GM18499 (cell line): ENCODE measurements around the gene PSMG1.
A peak's percentile ranks its signal among the peaks of the same experiment; 100 is the strongest.
"Not testable (repeated sequence)": the region's sequence is repeated elsewhere in the genome, so short reads cannot be mapped to it uniquely, and the experiment has no call there.

Source experiments
- ATAC-seq: cut with Tn5 transposase; IDR thresholded peaks from one replicate; pipeline ENCODE4 v1.9.1; 2021; ENCODE audit warnings: moderate number of reproducible peaks; ENCODE audit not compliant: insufficient read depth, unreplicated experiment

The PSMG1 gene

DNA sequence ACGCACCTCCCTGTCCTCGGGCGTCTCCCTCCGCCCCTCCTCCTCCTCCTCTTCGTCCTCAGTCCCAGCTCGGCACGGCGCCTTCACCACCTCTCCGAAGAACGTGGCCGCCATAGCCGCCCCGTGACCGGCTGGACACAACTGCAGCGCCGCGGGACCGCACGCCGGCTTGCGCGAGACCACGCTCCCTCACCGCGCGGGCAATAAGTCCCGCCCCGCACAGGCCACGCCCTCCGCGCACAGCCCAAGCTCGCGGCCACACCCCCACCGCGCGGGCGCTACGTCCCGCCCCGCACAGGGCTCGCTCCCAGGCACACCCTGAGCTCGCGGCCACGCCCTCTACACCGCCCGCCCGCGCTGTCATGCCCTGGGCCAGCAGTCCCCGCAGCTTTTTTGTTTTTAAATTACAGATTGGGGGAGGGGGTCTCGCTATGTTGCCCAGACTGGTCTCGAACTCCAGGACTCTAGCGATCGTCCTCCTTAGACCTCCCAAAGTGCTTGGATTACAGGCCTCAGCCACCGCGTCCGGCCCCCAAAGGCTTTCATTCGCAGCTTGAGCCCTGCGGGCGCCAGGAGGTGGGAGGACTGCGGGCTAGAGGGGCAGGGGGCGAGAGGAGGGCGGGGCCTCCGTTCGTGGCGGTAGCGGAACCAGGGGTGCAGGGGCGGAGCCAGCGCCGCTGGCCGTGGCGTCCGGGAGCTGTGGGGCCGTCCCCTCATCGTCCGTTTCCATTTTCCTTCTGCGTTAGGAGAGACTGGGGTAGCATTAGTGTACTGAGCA, at the start of gene PSMG1:
TSS of gene PSMG1 (minus strand) at position 180 of the 778 bp plus-strand sequence. CDS start at position 114, 66 bp downstream.
- ATAC-seq = peak; percentile 43

DNA sequence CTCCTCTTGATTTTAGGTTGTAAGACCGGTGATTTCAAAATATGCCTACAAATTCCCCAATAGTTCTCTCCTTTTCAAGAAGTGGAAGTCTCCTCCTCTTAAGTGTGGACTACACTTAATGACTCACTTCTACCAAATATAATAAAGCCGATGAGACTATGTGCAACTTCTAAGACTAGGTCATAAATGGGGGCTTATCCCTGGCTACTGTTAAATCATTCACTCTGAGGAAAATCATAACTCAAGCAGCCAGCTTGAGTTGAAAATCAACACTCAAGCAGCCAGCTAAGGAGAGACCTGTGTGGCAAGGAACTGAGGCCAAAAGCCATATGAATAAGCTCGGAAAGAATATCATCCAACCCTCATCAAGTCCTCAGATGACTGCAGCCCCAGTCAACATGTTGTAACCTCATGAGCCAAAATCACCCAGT, 49.6 kb upstream of the PSMG1 start:
- no peak for ATAC-seq

GRCh38 chr21:39224930-39225329, 41.7 kb upstream of the PSMG1 start:
- ATAC-seq = no peak

DNA sequence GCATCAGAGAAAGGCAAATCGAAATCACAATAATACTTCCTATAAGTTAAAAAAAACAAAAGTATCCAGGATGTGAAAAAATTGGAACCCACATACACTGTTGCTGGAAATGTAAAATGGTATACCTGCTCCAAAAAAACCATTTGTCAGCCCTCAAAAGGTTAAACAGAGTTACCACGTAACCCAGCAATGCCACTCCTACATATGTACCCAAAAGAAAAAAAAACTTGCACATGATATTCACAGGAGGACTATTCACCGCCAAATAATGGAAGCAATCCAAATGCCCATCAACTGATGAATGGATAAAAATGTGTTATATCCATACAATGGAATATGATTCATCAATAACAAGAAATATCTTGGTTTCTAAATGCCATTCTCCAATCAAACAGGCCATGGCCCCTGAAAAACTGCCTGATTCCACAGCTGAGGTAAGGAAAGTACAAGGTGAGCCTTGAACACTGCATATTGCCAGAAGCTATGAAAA, 38.8 kb upstream of the PSMG1 start:
- no peak for ATAC-seq

DNA sequence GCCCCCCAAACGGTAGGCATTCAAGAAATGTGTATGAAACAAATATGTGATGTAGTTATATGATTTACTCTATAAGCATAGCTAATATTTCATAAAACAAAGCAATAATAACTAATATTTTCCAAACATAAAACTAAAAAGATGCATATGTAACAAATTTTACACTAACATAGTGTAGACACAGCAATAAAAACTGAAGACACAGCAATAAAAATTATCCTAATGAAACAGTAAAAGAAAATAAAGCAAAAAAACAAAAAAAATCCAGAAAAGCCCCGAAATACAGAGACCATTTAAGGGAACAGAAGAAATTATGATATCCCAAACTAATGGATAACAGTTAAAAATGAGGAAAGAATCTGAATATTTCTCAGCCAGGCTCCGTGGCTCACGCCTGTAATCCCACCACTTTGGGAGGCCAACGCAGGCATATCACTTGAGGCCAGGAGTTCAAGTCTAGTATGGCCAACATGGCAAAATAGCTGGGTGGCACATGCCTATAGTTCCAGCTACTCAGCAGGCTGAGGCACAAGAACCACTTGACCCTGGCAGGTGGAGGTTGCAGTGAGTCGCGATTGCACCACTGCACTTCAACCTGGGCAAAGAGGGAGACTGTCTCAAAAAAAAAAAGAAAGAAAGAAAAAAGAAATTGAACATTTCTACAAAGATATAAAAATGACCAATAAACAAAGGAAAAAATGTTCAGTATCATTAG, 38.2 kb upstream of the PSMG1 start:
- no peak for ATAC-seq

DNA sequence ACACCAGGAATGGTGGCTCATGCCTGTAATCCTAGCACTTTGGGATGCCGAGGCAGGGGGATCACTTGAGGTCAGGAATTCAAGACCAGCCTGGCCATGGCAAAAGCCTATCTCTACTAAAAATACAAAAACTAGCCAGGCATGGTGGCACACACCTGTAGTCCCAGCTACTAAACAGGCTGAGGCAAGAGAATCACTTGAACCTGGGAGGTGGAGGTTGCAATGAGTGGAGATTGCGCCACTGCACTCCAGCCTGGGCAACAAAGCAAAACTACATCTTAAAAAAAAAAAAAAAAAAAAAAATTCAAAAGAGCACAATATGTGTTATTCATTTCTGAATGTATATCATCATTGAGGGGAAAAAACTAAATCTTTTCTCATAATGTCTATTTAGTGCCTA, 37.6 kb upstream of the PSMG1 start:
- ATAC-seq = not testable (repeated sequence)

DNA sequence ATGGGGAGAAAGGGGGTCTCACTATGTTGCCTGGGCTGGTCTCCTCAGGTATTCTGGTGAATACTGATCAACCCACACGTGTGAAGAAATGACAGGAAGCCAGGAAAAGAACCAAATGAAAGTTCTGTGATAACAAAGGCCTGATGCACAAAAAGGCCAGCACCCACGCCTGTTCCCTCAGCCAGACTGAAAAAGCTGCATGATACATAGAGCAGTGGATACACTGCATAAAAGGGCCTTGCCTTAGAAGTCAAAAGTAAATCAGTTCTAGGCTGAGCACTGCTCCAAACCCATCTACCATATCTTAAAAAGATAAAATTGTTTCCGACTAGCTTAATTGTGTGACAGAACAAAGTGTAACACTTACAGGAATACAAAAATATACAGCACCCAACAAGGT, 36.9 kb upstream of the PSMG1 start:
- no peak for ATAC-seq

DNA sequence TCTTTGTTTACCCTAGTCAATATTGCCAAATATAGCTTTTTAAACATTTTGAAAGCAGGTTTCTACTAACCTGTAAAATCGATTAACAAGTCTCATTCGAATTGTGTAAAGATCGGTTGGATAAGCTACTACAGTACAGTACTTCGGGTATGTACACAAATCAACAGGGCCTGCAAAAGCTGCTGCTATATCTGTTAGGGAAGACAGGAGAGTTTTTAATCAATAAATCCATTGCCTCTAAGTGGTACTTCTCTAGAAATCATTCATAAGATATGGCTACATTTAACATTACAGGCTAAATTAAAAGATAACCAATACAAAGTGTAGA, 34.8 kb upstream of the PSMG1 start:
- no peak for ATAC-seq

- ATAC-seq = no peak
Measured at GRCh38 chr21:39217356-39218081, 34.3 kb upstream of the PSMG1 start.

GRCh38 chr21:39216290-39216689, 33.0 kb upstream of the PSMG1 start:
- ATAC-seq = no peak

GRCh38 chr21:39215078-39215477, 31.8 kb upstream of the PSMG1 start:
- ATAC-seq = no peak

GRCh38 chr21:39209334-39209688, 26.1 kb upstream of the PSMG1 start:
- ATAC-seq = no peak

DNA sequence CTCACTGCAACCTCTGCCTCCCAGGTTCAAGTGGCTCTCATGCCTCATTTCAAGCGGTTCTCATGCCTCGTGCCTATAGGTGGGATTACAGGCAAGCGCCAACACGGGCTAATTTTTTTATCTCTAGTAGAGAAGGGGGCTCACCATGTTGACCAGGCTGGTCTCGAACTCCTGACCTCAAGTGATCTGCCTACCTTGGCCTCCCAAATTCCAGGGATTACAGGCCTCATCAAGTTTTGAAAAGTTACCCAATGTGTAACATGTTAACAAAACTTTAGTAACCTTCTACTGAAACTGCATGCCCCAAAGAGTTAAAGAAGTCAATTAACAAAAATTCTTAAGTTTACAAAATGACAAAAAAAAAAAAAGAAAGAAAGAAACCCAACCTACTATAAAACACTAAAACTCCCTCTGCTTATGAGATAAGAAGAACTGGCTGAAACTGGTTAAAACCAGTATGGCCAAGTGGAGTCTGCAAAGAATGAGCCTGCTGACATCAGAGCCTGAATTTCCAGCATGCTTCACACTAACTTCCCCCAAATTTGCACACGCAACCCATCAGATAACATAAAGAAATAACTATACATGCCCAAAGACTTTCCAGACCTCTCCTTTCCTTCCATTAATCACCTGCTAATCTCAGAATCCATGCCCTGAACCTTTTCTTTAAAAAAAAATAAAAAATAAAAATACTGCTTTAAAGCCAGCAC, 25.5 kb upstream of the PSMG1 start:
- ATAC-seq = no peak

GRCh38 chr21:39204134-39204533, 20.9 kb upstream of the PSMG1 start:
- ATAC-seq = no peak

DNA sequence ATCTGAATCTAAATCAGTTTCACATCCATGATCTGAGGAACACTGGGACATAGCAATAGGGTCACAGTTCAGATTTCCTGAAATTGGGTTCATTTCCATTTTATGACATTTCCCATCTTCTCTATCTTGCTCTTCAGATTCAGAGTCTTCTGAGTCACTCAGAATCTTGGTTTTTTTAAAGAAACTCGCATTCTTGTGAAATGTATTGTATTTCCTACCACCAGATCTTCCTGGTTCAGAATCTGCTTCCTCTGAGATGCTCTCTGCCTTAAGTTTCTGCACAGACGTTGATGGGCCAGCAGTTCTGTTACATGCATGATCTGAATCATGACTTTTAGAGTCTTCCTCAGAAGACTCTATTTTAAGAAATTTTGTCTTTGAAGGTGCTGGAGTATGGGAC, 15.5 kb upstream of the PSMG1 start:
- no peak for ATAC-seq

DNA sequence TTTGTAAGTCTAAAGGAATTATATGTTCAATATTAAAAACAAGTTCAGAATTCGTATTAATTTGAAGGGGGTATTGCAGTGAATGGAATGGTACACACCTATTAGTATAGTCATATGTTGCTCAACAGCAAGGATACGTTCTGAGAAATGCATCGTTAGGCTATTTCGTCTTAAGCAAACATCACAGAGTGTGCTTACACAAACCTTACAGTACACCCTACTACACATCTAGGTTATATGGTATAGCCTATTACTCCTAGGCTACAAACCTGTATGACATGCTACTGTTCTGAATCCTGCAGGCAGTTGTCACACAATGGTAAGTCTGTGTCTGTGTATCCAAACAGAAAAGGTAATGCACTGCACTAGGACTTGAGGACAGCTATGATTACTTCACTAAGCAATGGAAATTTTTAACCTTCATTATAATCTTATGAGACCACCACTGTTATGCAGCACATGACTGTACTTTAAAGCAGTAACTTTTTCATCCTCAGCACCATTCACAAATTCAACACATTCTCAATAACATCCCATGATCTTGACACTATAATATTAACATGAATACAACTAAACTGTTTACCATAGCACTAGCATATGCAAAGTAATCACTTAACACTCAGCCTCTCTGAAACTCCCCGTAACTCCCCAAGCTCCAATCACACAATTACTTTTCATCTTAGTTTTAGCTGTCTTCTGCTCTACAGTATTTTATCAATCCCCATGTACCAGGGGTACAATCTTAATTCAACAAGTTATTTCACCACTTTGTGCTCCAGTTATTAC, 14.4 kb upstream of the PSMG1 start:
- no peak for ATAC-seq

DNA sequence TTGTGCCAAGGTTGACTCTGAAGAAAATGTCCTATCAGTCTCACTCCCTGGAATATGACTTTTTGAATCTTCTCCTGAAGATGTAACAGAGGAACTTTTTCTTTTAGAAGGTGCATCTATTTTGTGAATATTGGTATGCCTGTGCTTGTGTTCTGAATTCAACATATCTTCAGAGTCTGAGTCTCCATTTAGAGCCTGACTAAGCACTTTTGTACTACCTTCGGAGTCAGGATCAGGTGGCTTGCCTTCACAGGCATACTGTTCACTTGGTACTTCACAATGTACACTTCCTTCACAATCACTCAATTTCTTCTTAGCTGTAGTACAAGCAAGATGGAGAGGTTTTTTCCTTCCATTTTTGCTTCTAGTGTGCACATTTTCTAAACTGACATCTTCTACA, 13.6 kb upstream of the PSMG1 start:
- ATAC-seq = no peak

GRCh38 chr21:39196310-39196709, 13.1 kb upstream of the PSMG1 start:
- no peak for ATAC-seq

- no peak for ATAC-seq
Measured at GRCh38 chr21:39193380-39193779, 10.1 kb upstream of the PSMG1 start.
